MM.1S (cell line): ENCODE measurements around the gene CHD2.

Experiments
- CTCF ChIP-seq: fragments of 300-600 bp; sonication (generic); IDR thresholded peaks from 2 replicates; pipeline ENCODE4 v1.5.1; 2016; ENCODE audit warnings: antibody characterized with exemption, low read length, mixed read lengths
- EZH2 ChIP-seq: fragments of 300-600 bp; sonication (generic); optimal IDR thresholded peaks from 2 replicates; pipeline ENCODE3; 2017; ENCODE audit warnings: low read depth, mild to moderate bottlenecking, antibody characterized with exemption, low read length, mixed read lengths
- EZH2phosphoT487 ChIP-seq: fragments of 300-600 bp; sonication (generic); IDR thresholded peaks from 2 replicates; pipeline ENCODE4 v1.6.1; 2018; ENCODE audit warnings: antibody characterized with exemption, low read length

- TF ChIP-seq CTCF (no peak), EZH2 (no peak), EZH2phosphoT487 (no peak)
Measured at GRCh38 chr15:92869263-92869940, 30.7 kb upstream of the CHD2 start.
